GM12874 (cell line): ENCODE data around the gene C16orf95.

Experiments
- TF ChIP-seq, protein P1 (sequence below): IDR thresholded peaks from 2 replicates; pipeline ENCODE4 v1.5.1; 2011; ENCODE audit warnings: low read depth, mild to moderate bottlenecking, control low read depth, low read length, moderate library complexity; ENCODE audit not compliant: insufficient read depth

Gene C16orf95

DNA sequence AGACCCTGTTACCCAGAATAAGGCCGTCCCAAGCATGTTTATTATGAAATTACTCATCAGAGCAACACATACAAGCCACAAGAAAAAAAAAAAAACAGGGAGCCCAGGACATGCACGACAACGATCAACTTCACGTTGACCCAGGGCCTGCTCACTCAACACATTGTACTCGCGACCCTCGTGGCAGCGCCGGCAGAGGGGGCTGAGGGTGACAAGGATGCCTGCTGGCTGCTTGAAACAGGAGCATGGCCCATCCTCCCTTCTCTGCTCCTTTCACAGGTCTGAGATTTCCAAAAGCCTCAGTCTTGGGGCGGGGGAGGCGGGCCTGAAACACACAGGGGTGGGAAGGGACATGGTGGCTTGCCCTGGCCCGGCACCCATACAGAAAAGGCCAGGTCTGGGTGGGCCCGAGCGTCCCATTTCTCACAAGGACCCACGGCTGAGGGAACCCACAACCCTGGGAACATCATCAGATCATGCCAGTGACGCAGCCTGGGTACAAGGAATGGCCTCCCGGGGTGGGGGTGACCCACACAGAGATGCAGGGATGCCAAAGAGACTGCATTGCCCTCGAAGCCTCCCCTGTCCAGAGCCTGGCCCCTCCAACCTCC, 21.1 kb upstream of the C16orf95 start:
- TF ChIP-seq, protein P1, sequence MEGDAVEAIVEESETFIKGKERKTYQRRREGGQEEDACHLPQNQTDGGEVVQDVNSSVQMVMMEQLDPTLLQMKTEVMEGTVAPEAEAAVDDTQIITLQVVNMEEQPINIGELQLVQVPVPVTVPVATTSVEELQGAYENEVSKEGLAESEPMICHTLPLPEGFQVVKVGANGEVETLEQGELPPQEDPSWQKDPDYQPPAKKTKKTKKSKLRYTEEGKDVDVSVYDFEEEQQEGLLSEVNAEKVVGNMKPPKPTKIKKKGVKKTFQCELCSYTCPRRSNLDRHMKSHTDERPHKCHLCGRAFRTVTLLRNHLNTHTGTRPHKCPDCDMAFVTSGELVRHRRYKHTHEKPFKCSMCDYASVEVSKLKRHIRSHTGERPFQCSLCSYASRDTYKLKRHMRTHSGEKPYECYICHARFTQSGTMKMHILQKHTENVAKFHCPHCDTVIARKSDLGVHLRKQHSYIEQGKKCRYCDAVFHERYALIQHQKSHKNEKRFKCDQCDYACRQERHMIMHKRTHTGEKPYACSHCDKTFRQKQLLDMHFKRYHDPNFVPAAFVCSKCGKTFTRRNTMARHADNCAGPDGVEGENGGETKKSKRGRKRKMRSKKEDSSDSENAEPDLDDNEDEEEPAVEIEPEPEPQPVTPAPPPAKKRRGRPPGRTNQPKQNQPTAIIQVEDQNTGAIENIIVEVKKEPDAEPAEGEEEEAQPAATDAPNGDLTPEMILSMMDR, result no peak

DNA sequence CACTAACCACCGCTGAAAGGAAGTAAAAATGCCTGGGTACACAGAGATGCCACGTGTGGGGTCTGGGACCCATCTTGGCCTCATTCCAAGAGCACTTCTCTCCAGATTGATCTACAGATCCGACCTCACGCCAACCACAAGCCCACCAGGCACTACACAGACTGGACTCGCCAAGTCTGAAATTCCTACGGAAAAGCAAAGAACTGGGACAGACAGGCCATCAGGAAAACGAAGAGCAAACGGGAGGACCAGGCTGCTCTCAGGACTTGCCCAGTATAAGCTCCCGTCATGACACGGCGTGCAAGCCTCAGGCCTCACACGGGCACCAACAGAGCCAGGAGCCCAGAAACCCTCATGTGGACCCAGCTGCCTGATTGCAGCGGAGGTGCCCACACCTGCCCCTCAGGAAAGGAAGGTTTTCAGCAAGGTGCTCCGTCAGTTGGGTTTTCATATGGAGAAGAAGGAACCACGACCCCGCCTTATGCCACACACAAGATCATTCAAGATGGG, 20.1 kb upstream of the C16orf95 start:
- TF ChIP-seq, protein P1, result no peak

DNA sequence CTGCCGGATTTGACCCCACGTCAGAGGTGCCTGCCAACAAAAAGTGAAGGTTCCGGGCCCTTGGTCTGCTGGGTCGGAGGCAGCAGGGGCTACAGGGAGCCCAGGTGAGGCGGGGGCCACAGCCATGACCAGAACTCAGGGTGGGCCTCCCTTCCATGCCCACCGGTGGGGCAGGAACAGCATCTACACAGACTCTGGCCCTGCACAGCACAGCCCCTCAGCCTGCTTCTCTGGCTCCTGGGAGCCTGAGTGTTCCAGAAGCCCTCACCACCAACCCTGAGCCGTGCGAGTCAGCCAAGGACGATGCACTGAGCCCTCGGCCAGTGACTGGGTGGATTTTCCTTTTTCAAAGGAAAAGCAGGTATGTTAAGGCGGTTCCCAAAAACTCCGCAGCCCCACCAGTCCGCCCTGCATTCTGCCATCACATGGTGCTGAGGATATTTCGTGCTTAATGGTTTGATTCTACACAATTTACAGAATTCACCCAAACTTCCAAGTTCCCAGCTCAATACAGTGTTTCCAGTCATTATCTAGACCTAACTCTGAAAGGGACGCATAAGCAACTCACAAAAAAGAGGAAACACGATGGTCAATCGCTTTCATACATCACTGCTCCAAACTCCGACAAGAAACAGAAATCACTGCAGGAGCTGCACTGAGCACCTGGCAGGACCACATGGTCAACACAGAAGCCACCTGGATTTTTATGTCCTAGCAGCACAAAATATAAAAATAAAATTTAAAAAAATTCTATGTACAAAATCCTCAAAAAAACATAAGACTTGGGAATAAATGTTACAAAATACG, 19.4 kb upstream of the C16orf95 start:
- TF ChIP-seq, protein P1, result no peak

DNA sequence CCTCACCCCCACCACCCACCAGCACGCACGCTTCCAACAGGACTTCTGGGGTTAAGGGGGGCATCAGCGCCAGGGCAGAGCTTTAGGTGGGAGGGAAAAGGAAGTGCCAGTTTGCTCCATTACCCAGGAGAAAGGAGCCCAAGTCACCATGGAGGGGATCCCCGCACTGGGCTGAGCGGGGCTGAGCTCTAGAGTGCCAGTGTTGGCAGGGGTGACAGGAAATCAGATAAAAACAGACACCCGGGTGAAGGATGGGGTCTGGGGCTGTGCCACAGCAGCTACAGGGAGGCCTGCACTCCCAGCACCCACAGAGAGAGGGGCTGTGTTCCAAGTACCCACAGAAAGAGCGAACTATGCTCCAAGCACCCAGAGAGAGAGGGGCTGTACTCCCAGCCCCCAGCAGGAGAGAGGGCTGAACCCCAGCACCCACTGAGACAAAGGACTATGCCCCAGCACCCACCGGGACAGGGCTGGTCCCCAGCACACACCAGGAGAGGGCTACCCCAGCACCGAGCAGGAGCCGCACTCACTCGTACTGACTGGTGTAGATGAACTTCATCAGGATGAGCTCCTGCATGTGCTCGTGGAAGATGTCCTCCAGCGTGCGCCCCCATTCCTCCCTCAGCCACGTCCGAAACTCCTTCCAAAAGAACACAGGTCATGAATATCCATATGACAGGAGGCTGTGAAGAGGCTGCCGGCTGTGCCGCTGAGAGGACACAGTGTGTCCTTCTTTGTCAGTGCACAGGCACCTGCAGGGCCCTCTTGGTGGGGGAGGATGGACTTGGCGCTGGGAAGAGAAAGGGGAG, 18.6 kb upstream of the C16orf95 start:
- TF ChIP-seq, protein P1, result no peak

DNA sequence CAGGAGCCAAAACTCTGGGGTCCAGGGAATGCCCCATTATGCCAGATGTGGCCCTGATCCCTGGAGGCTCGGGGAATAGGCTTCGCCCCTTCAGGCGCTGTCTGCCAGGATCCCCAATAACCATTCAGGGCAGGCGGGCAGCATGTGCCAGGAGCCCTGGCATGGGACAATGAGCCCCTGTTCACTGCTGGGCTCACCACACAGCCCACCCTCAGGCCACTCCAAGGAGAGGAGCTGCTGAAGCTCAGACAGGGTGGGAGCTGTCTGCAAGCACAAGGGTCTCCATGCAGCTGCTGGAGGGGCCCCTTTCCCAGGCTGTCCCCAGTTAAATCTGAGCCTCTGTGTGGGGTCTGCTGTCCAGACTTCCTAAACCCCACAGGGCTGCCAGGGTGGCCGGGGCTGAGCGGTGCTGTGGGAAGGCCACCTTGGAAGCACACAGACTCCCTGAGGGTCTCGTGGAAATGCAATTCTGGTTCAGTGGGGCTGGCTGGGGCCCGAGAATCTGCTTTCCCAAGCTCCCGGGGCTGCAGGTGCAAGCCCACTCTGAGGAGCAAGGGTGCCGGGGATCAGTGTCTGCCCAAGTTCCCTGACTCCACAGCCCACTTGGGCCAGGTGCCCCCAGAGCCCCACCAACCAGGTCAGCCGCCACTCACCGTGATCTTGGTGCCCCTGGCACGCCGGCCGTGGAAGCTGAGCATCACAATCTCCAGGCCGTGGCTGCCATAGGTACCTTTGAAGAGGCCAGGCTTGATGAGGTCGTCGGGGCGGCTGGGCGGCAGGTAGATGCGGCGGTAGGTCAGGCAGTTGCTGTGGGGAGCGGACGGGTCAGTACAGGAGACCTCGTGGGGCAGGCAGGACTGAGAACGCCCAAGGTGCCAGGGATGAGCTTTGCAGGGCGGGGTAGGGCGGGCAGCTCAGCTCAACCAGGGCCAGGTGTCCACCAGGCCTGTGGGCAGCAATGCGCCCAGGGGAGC, 17.7 kb upstream of the C16orf95 start:
- TF ChIP-seq, protein P1, result no peak

DNA sequence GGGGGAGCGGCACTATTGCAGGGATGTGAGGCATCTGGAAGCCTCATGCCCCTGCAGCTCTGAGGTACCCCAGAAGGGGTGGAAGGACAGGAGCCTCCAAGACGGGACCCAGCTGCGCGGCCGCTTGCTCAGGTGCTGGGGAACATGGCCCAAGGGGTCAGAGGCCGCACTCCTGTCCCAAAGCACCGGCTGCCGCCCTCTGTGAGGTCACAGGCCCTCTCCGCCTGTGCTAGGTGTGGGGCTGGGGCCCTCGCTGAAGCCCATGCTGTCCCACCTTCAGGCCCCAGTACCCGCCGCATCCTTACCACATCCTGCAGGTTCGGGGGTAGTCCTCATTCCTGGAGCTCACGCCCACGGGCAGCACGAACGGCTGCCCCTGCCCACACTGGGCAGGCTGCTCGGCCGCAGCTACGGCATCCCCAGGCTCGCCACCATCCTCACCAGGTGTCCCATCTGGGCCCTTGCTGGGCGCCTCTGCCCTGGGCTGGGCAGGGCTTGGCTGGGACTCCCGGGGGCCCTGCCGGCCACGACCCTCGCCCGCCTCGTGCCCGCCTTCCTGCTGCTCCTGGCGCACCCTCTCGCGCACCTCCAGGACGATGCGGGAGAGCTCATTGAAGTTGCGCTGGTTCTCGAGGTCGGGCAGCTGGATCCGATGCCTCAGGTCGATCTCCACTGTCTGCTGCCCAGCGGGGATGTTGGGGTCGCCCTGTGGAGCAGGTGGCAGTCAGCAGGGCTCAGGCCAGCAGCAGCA, 16.6 kb upstream of the C16orf95 start:
- TF ChIP-seq, protein P1, result no peak
